ENCODE data around the gene ZNF446. TPM values are rescaled to one million over a fixed set of nuclear protein-coding genes. Genes with fewer than 3 reads are reported as not detected.
"Not testable (repeated sequence)": the region's sequence is repeated elsewhere in the genome, so short reads cannot be mapped to it uniquely, and the experiment has no call there.

The ZNF446 gene
- total RNA-seq, 1 donor from 2014 or later = 9.9 TPM

DNA sequence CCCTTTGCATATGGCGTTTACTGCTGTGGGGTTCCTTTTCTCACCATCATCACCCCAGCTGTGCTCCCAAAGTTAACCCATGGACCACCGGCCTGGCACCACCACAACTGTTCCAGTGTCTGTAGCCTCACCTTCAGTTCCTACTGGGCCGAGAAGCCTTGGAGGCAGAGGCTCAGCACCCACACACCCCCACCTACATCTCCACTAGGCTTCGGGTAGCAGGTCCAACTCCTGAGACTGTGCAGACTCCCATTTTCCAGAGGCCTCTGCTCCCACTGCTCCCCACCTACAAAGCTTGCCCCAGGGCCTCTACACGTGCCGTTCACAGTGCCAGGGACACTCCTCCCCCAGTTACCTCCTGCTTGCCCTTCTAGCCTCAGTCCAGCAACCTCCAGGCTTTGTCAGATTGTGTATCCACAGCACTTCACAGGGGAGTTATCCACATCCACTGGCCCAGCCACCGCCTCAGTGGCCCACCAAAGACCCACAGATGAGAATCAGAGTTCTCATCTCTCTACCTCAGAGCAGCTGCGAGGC is 21.6 kb downstream of the ZNF446 start:
- peaks cover 7% of the 10 kb centered on the region for H3K4me1 Mint-ChIP-seq (ENCODE audit: unreplicated experiment)
- H3K36me3 Mint-ChIP-seq (ENCODE audit: low read depth, unreplicated experiment) = no peaks in the 10 kb centered on the region
- H3K4me3 Mint-ChIP-seq (ENCODE audit: unreplicated experiment) = peak overlapping the region; percentile 56
- H3K9me3 Mint-ChIP-seq (ENCODE audit: unreplicated experiment) = no peaks in the 10 kb centered on the region
- H3K27me3 Mint-ChIP-seq (ENCODE audit: unreplicated experiment) = peaks cover 13% of the 10 kb centered on the region
- no peak for DNase-seq (ENCODE audit: low spot score)
- peak overlapping the region; percentile 48 for H3K27ac Mint-ChIP-seq (ENCODE audit: unreplicated experiment)
- TF ChIP-seq, protein P1, sequence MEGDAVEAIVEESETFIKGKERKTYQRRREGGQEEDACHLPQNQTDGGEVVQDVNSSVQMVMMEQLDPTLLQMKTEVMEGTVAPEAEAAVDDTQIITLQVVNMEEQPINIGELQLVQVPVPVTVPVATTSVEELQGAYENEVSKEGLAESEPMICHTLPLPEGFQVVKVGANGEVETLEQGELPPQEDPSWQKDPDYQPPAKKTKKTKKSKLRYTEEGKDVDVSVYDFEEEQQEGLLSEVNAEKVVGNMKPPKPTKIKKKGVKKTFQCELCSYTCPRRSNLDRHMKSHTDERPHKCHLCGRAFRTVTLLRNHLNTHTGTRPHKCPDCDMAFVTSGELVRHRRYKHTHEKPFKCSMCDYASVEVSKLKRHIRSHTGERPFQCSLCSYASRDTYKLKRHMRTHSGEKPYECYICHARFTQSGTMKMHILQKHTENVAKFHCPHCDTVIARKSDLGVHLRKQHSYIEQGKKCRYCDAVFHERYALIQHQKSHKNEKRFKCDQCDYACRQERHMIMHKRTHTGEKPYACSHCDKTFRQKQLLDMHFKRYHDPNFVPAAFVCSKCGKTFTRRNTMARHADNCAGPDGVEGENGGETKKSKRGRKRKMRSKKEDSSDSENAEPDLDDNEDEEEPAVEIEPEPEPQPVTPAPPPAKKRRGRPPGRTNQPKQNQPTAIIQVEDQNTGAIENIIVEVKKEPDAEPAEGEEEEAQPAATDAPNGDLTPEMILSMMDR (IDR thresholded peaks at IDR 0.05; ENCODE audit: unreplicated experiment) = no peak

DNA sequence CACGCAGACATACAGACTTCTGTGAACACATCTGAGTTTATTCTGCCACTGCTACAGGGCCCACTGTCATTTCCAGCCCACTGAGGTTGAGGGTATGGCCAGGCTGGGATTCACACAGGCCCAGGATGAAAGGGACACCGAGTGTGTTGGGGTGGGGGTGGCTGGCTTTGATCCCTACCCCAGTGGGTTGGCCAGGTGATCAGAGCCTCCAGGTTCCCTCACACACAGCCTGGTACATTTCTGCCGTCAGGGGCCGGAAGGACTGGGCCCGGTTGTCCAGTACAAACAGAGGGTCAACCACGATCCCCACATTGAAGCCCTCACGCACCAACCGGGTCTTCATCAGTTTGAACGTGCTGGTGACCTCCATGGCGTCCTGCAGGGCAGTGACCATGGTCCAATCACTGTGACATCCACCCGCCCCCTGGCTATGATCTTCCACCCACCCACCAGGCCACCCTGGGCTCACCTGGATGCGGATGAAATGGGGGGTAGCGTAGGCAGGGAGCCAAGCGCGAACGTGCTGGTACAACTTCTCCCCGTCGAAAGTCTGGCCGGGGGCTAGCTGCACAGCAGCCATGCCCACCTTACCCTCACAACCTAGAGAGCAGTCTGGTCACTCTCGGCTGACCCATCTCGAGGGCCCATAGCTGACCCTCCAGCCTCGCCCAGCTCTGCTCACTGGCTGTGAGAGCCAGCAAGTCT is 22.3 kb downstream of the ZNF446 start:
- TF ChIP-seq, protein P1 (IDR thresholded peaks at IDR 0.05; ENCODE audit: unreplicated experiment) = no peak
- H3K4me3 Mint-ChIP-seq (ENCODE audit: unreplicated experiment) = peak overlapping the region; percentile 77
- H3K9me3 Mint-ChIP-seq (ENCODE audit: unreplicated experiment) = no peaks in the 10 kb centered on the region
- peaks cover 7% of the 10 kb centered on the region for H3K4me1 Mint-ChIP-seq (ENCODE audit: unreplicated experiment)
- H3K27me3 Mint-ChIP-seq (ENCODE audit: unreplicated experiment) = peaks cover 13% of the 10 kb centered on the region
- no peak for DNase-seq (ENCODE audit: low spot score)
- no peaks in the 10 kb centered on the region for H3K36me3 Mint-ChIP-seq (ENCODE audit: low read depth, unreplicated experiment)
- H3K27ac Mint-ChIP-seq (ENCODE audit: unreplicated experiment) = no peak overlapping the region

DNA sequence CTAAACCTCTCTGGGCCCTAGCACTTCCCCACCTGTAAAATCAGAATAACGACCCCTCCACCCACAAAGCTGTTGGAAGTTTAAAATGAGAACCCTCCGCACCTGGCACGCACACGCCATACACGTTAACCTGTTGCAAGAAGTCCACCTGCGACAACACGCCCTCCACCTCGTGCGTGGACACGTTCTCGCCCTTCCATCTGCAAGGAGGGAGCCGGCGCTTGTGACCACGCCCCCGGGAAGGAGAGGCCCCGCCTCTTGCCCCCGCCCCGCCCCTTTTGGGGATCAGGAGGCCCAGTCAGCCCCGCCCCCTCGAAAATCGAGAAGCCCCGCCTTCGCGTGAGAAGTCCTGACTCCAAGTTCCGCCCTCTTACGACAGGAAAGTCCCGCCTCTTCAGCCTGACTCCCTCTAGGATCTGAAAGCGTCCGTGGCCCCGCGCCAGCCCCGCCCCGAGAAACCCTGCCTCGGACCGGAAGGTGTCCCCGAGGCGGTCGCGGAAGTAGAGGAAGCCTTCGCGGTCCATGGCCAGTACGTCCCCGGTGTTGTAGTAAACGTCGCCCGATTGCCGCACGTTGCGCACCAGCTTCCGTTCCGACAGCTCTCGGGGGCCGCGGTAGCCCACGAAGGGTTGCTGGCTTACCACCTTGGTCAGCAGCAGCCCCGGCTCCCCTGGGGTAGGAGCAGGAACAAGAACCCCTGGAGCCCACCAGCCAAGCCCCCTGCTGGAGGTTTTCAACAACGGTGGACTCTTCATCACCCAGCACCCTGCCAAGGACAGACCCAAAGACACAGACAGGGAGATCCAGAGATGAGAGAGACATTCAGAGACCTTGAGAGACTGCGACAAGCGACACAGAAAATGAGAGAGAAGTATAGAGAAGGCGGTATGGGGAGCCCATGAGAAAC is 23.1 kb downstream of the ZNF446 start:
- TF ChIP-seq, protein P1 (IDR thresholded peaks at IDR 0.05; ENCODE audit: unreplicated experiment) = peak; percentile 58
- DNase-seq (ENCODE audit: low spot score) = peak; percentile 99
- H3K9me3 Mint-ChIP-seq (ENCODE audit: unreplicated experiment) = no peaks in the 10 kb centered on the region
- peaks cover 7% of the 10 kb centered on the region for H3K4me1 Mint-ChIP-seq (ENCODE audit: unreplicated experiment)
- H3K36me3 Mint-ChIP-seq (ENCODE audit: low read depth, unreplicated experiment) = no peaks in the 10 kb centered on the region
- H3K27ac Mint-ChIP-seq (ENCODE audit: unreplicated experiment) = peak overlapping the region; percentile 49
- H3K4me3 Mint-ChIP-seq (ENCODE audit: unreplicated experiment) = peak overlapping the region; percentile 77
- H3K27me3 Mint-ChIP-seq (ENCODE audit: unreplicated experiment) = peaks cover 13% of the 10 kb centered on the region

DNA sequence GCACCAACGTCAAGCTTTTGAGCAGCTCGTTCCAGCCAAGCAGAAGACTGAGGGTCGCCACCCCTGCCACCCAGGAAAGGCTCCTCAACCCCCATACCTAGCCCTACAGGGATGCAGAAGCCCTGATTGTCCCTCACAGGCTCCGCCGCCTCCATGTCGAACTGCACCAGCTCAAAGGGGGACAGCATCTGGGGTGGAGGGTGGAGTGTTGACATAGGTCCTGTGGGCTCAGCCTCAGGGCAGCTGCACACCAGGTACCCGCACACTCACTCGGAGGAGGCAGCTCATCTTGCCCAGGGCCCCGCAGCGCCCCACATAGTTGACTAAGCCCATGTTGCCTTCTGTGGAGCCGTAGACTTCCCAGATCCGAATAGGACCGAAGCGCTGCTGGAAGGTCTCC is 24.1 kb downstream of the ZNF446 start:
- H3K36me3 Mint-ChIP-seq (ENCODE audit: low read depth, unreplicated experiment) = no peaks in the 10 kb centered on the region
- no peaks in the 10 kb centered on the region for H3K9me3 Mint-ChIP-seq (ENCODE audit: unreplicated experiment)
- peaks cover 7% of the 10 kb centered on the region for H3K4me1 Mint-ChIP-seq (ENCODE audit: unreplicated experiment)
- no peak overlapping the region for H3K27ac Mint-ChIP-seq (ENCODE audit: unreplicated experiment)
- no peak for DNase-seq (ENCODE audit: low spot score)
- TF ChIP-seq, protein P1 (IDR thresholded peaks at IDR 0.05; ENCODE audit: unreplicated experiment) = no peak
- no peak overlapping the region for H3K4me3 Mint-ChIP-seq (ENCODE audit: unreplicated experiment)
- peaks cover 13% of the 10 kb centered on the region for H3K27me3 Mint-ChIP-seq (ENCODE audit: unreplicated experiment)

DNA sequence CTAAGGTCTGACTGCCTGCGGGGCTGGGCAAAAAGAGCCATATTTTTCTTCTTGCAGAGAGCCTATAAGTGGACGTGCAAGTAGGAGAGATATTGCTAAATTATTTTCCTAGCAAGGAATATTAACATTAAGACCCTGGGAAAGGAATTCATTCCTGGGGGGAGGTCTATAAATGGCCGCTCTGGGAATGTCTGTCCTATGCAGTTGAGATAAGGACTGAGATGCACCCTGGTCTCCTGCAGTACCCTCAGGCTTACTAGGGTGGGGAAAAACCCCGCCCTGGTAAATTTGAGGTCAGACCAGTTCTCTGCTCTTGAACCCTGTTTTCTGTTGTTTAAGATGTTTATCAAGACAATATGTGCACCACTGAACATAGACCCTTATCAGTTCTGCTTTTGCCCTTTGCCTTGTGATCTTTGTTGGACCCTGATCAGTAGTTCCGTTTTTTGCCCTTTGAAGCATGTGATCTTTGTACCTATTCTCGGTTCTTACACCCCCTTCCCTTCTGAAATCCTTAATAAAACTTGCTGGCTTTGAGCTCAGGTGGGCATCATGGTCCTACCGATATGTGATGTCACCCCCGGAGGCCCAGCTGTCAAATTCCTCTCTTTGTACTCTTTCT is 31.6 kb downstream of the ZNF446 start:
- not testable (repeated sequence) for H3K27ac Mint-ChIP-seq (ENCODE audit: unreplicated experiment); H3K4me1 Mint-ChIP-seq (ENCODE audit: unreplicated experiment); DNase-seq (ENCODE audit: low spot score); H3K9me3 Mint-ChIP-seq (ENCODE audit: unreplicated experiment); H3K4me3 Mint-ChIP-seq (ENCODE audit: unreplicated experiment); H3K36me3 Mint-ChIP-seq (ENCODE audit: low read depth, unreplicated experiment)
- H3K27me3 Mint-ChIP-seq (ENCODE audit: unreplicated experiment) = peaks cover 15% of the 10 kb centered on the region

Measured in endothelial cell (in vitro differentiated cells).